Fibroblast of mammary gland (primary cell): ENCODE results near the gene XPR1.

Experiments
- DNase-seq: peaks from one replicate; pipeline ENCODE4 v3.0.0-alpha.2; 2010; ENCODE audit warnings: low read depth
- H3K4me3 ChIP-seq: 2 replicates; pipeline ENCODE4 v1.5.1; 2011; ENCODE audit warnings: low read depth, mild to moderate bottlenecking, low read length, moderate library complexity; ENCODE audit not compliant: control insufficient read depth
- CTCF ChIP-seq: conservative IDR thresholded peaks from 2 replicates; pipeline ENCODE4 v1.5.1; 2011; ENCODE audit warnings: low read depth, low read length, inconsistent platforms; ENCODE audit not compliant: control insufficient read depth, insufficient read depth

Gene XPR1

GRCh38 chr1:180594723-180595122 is 37.1 kb upstream of the XPR1 start:
- TF ChIP-seq CTCF, result no peak
- no peak overlapping the region for H3K4me3 ChIP-seq

GRCh38 chr1:180595966-180596365 is 35.9 kb upstream of the XPR1 start:
- H3K4me3 ChIP-seq, result no peak overlapping the region
- no peak for TF ChIP-seq CTCF
- no peak for DNase-seq

More at GRCh38 chr1:180594723-180595122, 37.1 kb upstream of the XPR1 start:
- DNase-seq, result no peak

- TF ChIP-seq CTCF, result no peak
- no peak overlapping the region for H3K4me3 ChIP-seq
- DNase-seq, result no peak
Observed at GRCh38 chr1:180597520-180597919, 34.3 kb upstream of the XPR1 start.

GRCh38 chr1:180598333-180598974 is 33.4 kb upstream of the XPR1 start:
- H3K4me3 ChIP-seq, result no peak overlapping the region
- TF ChIP-seq CTCF, result no peak
- no peak for DNase-seq

GRCh38 chr1:180600343-180600742 is 31.5 kb upstream of the XPR1 start:
- DNase-seq, result no peak

GRCh38 chr1:180601512-180601911 is 30.3 kb upstream of the XPR1 start:
- TF ChIP-seq CTCF, result no peak
- no peak for DNase-seq
- no peak overlapping the region for H3K4me3 ChIP-seq

More at GRCh38 chr1:180600343-180600742, 31.5 kb upstream of the XPR1 start:
- no peak for TF ChIP-seq CTCF
- H3K4me3 ChIP-seq, result no peak overlapping the region
